B cell (primary cell): Measurements from ENCODE around the gene EIF4EBP2.

Experiments
- EZH2 ChIP-seq: IDR thresholded peaks from 2 replicates; pipeline ENCODE4 v1.6.1; 2012; ENCODE audit warnings: borderline replicate concordance, low read depth, mild to moderate bottlenecking, moderate library complexity, low read length; ENCODE audit not compliant: insufficient read depth, poor library complexity, severe bottlenecking
- TF ChIP-seq, protein P1 (sequence below): fragments of 200-600 bp; IDR thresholded peaks from one replicate; pipeline ENCODE4 v1.8.0; 2022; ENCODE audit warnings: antibody characterized with exemption, mild to moderate bottlenecking

DNA sequence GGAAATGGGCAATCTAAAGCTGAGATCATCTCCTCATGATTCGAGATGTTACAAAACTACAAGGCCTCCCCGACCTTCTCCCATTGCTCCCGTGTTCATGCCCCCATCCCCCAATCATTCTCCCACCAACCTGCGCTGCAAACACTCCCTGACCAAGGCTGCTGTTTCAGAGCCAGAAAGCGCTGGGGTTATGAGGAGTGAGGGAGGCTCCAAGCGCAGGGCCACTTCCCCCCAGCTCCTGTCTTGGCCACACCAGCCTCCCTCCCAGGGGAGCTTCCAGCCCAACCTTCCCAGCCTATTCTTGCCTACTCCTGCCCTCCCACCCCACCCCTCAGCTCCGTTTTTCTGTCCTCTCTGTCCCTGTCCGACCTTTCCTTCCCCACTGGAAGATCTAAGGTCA, 52.2 kb downstream of the EIF4EBP2 start:
- TF ChIP-seq, protein P1, sequence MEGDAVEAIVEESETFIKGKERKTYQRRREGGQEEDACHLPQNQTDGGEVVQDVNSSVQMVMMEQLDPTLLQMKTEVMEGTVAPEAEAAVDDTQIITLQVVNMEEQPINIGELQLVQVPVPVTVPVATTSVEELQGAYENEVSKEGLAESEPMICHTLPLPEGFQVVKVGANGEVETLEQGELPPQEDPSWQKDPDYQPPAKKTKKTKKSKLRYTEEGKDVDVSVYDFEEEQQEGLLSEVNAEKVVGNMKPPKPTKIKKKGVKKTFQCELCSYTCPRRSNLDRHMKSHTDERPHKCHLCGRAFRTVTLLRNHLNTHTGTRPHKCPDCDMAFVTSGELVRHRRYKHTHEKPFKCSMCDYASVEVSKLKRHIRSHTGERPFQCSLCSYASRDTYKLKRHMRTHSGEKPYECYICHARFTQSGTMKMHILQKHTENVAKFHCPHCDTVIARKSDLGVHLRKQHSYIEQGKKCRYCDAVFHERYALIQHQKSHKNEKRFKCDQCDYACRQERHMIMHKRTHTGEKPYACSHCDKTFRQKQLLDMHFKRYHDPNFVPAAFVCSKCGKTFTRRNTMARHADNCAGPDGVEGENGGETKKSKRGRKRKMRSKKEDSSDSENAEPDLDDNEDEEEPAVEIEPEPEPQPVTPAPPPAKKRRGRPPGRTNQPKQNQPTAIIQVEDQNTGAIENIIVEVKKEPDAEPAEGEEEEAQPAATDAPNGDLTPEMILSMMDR = no peak
- TF ChIP-seq EZH2 = no peak
